ENCODE results near the gene MOSMO. TPM values are rescaled to one million over a fixed set of nuclear protein-coding genes. Genes with fewer than 3 reads are reported as not detected.
A peak's percentile ranks its signal among the peaks of the same experiment; 100 is the strongest.

The MOSMO gene
- total and polyA plus RNA-seq, 12 donors, result 11.7 to 49.0 (median 20.5) TPM

- no peak for TF ChIP-seq CTCF (IDR thresholded peaks at IDR 0.05)
- TF ChIP-seq POLR2A (IDR thresholded peaks at IDR 0.05), result no peak
- intact Hi-C loops (cut with DNase I), result no loop called here
- Histone ChIP-seq H3K9me3 (replicated peaks in 1 of 3) (no peaks in the 10 kb centered on the region), H3K4me1 (replicated peaks in 1 of 2) (no peaks in the 10 kb centered on the region), H3K4me3 (no peak overlapping the region), H3K27me3 (no peaks in the 10 kb centered on the region), H3K36me3 (replicated peaks in 1 of 2) (no peaks in the 10 kb centered on the region), H3K27ac (no peak overlapping the region)
- 81 to 86% (median 83%) methylated on average over 5 of the region's 5 CpGs for WGBS, 4 donors
- no peak for DNase-seq
Observed at GRCh38 chr16:22055881-22056280, 48.0 kb downstream of the MOSMO start.

GRCh38 chr16:22063888-22064467 is 56.1 kb downstream of the MOSMO start:
- Histone ChIP-seq H3K9me3 (replicated peaks in 1 of 3) (no peaks in the 10 kb centered on the region), H3K36me3 (replicated peaks in 1 of 2) (no peaks in the 10 kb centered on the region), H3K4me1 (replicated peaks in 1 of 2) (no peaks in the 10 kb centered on the region), H3K27me3 (no peaks in the 10 kb centered on the region), H3K27ac (no peak overlapping the region), H3K4me3 (no peak overlapping the region)
- intact Hi-C loops (cut with DNase I), result no loop called here
- DNase-seq, result no peak
- 85 to 92% (median 90%) methylated on average over 1 of the region's 1 CpG for WGBS, 4 donors
- no peak for TF ChIP-seq CTCF (IDR thresholded peaks at IDR 0.05)
- TF ChIP-seq POLR2A (IDR thresholded peaks at IDR 0.05), result no peak

GRCh38 chr16:22065252-22065651 is 57.3 kb downstream of the MOSMO start:
- Histone ChIP-seq H3K27me3 (no peaks in the 10 kb centered on the region), H3K4me3 (no peak overlapping the region), H3K9me3 (replicated peaks in 1 of 3) (no peaks in the 10 kb centered on the region), H3K27ac (no peak overlapping the region), H3K4me1 (replicated peaks in 1 of 2) (peaks cover 0 to 6% of the 10 kb centered on the region in 2 donors), H3K36me3 (replicated peaks in 1 of 2) (no peaks in the 10 kb centered on the region)
- DNase-seq, result no peak
- intact Hi-C loops (cut with DNase I), result no loop called here
- TF ChIP-seq POLR2A (IDR thresholded peaks at IDR 0.05), result no peak
- TF ChIP-seq CTCF (IDR thresholded peaks at IDR 0.05), result no peak
- 95 to 97% (median 97%) methylated on average over 1 of the region's 1 CpG for WGBS, 4 donors

- TF ChIP-seq POLR2A (IDR thresholded peaks at IDR 0.05) (no peak), CTCF (IDR thresholded peaks at IDR 0.05) (no peak)
- WGBS, 4 donors, result 44 to 57% (median 55%) methylated on average over 12 of the region's 12 CpGs
- no peaks in the 10 kb centered on the region for H3K36me3 ChIP-seq (replicated peaks in 1 of 2)
- H3K27ac ChIP-seq, result peak overlapping the region in 2 of 5 donors; percentile 16 to 50
- H3K4me1 ChIP-seq (replicated peaks in 1 of 2), result peaks cover 6 to 30% of the 10 kb centered on the region in 2 donors
- intact Hi-C loops (cut with DNase I), result loop anchor here in 1 of 2 donors (5.0 kb wide), 1 partner anchor 68 kb away; the partner anchor contains the start of gene PDZD9
- H3K4me3 ChIP-seq, result no peak overlapping the region
- H3K27me3 ChIP-seq, result no peaks in the 10 kb centered on the region
- no peaks in the 10 kb centered on the region for H3K9me3 ChIP-seq (replicated peaks in 1 of 3)
- peak in 4 of 7 donors; percentile 15 to 29 (median 29) for DNase-seq
Observed at GRCh38 chr16:22070361-22071330, 62.7 kb downstream of the MOSMO start.

Measured in adrenal gland (tissue), 12 donors.